Epithelial cell of proximal tubule (primary cell): ENCODE data around the gene BTN3A1. TPM values are rescaled to one million over a fixed set of nuclear protein-coding genes. Genes with fewer than 3 reads are reported as not detected.
"Not testable (repeated sequence)": the region's sequence is repeated elsewhere in the genome, so short reads cannot be mapped to it uniquely, and the experiment has no call there.

Source experiments
- DNase-seq: peaks from one replicate; pipeline ENCODE4 v3.0.0-alpha.2; 2011; ENCODE audit warnings: low read depth
- H3K4me3 ChIP-seq: 2 replicates; pipeline ENCODE4 v1.5.1; 2011; ENCODE audit warnings: low read depth, mild to moderate bottlenecking, low read length
- total RNA-seq: library from RNA; depleted of rRNA; stranded (reverse); fragments of >200 nt; gene quantifications from 2 replicates; pipeline ENCODE4 v1.2.3, GENCODE V29; 2015
- TF ChIP-seq, protein P1 (sequence below): conservative IDR thresholded peaks from 2 replicates; pipeline ENCODE4 v1.5.1; 2012; ENCODE audit warnings: low read depth, mild to moderate bottlenecking, low read length

The BTN3A1 gene
- total RNA-seq, 1 donor from 2014 or later = 5.4 TPM

DNA sequence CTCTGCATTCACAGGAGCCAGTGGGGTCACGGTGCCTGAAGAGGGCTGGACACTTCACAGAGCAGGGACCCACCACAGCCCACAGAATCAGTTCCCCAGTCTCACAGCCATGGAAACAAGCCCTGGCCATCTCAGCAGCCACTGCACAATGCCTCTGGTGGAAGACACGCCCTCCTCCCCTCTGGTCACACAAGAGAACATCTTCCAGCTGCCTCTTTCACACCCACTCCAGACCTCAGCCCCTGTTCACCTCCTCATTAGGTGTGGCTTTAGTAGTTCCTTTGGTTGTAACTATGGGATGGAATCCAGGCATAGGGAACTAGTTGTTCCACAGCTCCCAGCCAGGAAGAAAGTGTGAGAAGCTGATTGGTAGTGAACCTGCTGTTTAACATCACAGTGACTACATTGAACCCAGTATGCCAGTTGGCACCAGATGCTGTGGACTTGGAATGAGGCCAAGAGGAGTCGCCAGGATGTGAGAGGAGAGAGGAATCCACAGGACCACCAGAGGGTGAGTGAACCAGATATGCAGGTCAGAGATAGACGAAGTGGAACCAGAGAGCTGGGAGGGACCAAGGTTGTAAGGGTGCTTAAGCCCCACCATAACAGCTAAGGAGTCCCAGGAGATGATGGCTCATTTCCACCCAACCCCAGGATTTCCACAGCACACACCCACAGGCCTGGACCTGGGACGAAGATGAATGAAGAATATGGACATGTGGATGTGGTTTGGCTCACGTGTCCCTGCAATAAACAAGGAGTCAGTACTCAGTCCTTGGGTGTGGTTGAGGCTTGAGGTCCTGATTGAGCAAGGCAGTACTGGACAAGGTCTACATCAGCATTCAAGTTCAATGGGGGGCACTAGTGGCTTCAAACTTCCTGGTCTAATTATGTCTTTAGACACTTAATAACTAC, 29.4 kb downstream of the BTN3A1 start:
- TF ChIP-seq, protein P1, sequence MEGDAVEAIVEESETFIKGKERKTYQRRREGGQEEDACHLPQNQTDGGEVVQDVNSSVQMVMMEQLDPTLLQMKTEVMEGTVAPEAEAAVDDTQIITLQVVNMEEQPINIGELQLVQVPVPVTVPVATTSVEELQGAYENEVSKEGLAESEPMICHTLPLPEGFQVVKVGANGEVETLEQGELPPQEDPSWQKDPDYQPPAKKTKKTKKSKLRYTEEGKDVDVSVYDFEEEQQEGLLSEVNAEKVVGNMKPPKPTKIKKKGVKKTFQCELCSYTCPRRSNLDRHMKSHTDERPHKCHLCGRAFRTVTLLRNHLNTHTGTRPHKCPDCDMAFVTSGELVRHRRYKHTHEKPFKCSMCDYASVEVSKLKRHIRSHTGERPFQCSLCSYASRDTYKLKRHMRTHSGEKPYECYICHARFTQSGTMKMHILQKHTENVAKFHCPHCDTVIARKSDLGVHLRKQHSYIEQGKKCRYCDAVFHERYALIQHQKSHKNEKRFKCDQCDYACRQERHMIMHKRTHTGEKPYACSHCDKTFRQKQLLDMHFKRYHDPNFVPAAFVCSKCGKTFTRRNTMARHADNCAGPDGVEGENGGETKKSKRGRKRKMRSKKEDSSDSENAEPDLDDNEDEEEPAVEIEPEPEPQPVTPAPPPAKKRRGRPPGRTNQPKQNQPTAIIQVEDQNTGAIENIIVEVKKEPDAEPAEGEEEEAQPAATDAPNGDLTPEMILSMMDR = no peak
- H3K4me3 ChIP-seq = no peak overlapping the region
- no peak for DNase-seq

DNA sequence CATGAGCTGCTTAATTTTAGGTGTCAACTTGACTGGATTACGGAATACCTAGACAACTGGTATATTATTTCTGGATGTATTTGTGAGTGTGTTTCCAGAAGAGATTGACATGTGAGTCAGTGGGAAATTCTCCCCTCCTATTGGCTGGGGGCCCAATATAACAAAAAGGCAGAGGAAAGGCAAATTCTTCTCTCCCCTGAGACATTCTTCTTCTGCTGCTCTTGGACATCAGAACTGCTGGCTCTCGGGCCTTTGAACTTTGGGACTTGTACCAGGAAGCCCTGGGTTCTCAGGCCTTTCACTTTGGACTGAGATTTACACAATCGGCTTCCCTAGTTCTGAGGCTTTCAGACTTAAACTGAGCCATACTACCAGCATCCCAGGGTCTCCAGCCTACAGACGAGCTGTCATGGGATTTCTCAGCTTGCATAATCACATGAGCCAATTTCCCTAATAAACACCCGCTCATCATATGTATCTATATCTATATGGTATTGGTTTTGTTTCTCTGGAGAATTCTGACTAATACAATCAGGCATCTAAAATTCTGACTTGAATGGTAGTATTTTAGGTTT, 30.6 kb downstream of the BTN3A1 start:
- DNase-seq = no peak
- TF ChIP-seq, protein P1 = no peak
- no peak overlapping the region for H3K4me3 ChIP-seq

DNA sequence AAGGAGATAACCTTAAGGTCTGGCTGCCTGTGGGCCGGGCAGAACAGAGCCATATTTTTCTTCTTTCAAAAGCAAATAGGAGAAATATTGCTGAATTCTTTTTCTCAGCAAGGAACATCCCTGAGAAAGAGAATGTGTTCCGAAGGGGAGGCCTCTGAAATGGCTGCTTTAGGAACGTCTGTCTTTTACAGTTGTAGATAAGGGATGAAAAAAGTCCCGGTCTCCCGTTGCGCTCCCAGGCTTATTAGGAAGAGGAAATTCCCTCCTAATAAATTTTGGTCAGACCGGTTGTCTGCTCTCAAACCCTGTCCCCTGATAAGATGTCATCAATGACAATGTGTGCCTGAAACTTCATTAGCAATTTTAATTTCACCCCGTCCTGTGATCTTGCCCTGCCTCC, 31.6 kb downstream of the BTN3A1 start:
- H3K4me3 ChIP-seq, DNase-seq: not testable (repeated sequence)

DNA sequence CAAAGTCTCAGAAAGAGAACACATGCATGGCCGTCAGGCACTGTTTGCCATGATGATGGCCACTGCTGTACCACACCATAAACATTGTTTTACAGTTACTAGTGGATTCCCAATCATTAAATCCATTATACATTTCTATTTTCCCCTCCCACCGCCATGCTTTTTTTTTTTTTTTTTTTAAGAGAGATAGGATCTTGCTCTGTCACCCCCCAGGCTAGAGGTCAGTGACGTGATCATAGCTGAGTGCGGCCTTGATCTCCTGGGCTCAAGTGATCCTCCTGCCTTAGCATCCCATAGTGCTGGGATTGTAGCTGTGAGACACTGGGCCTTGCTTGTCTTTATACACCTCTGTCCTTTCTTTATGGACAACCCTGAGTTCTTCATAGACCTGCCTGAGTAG, 33.9 kb downstream of the BTN3A1 start:
- H3K4me3 ChIP-seq = no peak overlapping the region
- TF ChIP-seq, protein P1 = no peak
- no peak for DNase-seq

DNA sequence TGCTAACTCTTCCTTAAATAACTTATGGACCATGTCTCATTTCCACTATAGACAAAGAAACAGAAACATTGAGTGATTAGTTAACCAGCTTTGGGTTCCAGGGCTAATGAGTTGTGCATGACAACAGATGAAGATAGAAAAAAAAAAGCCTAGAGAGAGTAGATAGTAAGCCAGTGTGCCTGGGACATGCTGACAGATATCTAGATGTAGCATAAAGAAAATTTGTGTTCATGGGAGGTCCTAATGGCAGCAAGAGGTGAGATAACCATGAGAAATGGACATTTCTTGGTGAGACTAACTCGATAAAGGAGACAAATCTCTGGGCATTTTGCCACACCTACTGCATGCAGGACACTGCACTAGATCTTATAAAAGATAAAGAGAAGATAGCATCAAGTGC, 35.5 kb downstream of the BTN3A1 start:
- TF ChIP-seq, protein P1 = no peak
- H3K4me3 ChIP-seq = no peak overlapping the region
- no peak for DNase-seq

DNA sequence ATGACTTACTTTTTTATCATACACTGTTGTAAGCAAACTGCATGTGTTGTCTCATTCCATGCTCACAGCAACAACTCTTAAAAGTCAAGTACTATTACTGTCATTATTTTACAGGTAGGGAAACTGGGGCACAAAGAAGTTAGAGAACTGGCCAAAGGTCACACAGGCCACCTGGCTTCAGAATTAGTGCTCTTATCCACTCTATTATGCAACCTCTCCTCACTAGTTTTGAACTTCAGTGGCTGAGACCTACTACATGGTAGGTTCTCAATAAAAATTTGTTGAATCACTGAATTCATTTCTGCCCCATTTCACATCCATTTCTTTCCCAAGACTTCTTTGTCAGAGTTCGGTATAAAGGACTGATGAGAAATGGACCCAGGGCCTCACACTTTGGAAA, 35.9 kb downstream of the BTN3A1 start:
- DNase-seq = no peak
- TF ChIP-seq, protein P1 = no peak
- H3K4me3 ChIP-seq = no peak overlapping the region

DNA sequence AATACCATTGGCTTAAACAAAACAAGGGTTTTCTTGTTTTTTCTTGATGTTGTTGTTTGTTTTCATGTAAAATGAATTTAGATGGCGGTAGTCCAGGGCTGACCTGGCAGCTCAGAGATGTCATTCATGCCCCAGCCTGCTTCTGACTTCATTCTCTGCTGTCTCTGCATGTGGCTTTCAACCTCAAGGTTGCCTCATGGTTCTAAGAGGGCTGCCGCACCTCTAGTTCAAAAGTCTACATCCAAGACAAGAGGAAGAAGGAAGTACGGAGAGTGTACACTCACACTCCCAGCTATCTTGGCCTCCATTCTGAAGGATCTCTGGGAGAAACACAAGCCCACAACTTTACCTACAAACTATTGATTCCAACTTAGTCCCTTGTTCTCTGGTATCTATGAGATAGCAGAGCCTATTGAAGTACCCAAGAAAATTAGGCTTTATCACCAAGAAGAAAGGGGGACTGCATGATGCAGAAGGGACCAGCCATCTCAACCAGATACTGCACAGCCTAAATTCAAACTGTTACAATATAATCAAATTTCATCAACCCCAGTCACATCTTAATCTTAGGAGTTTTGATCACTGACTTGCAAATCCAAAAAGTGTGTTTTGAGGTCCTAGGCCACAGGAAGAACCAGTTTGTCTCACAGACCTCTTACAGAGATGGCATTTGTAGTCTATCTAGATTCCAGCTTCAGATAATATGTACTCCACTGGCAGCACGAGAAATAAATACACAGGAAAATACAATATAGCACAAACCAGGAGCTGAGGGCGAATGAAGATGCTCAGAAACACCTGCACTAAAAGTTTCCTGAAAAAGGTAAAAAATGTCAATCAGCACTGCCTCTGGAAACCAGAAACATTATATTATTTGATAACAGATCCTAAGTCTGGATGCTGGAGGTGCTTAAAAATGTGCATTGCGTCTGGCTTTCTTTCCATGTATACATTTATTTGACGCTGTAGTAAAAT, 37.4 kb downstream of the BTN3A1 start:
- H3K4me3 ChIP-seq = peak overlapping the region; percentile 66
- TF ChIP-seq, protein P1 = no peak
- no peak for DNase-seq
